Frontal cortex (tissue), 4 donors: ENCODE measurements around the gene C13orf46. TPM values are rescaled to one million over a fixed set of nuclear protein-coding genes. Genes with fewer than 3 reads are reported as not detected.
"Not testable (repeated sequence)": the region's sequence is repeated elsewhere in the genome, so short reads cannot be mapped to it uniquely, and the experiment has no call there.

ENCODE experiments used
- DNase-seq, 2 donors: peaks; one replicate each; pipeline ENCODE4 v3.0.0; 2012; ENCODE audit warnings: low spot score in 2 of 2
- FAIRE-seq: peaks from 2 replicates; lab custom pipeline; 2012; peaks lifted over from hg19 to GRCh38; lab: Jason Lieb, UNC
- total RNA-seq: library from RNA; depleted of rRNA; stranded (reverse); fragments of >200 nt; gene quantifications from one replicate; pipeline ENCODE4 v1.2.3, GENCODE V29; 2014
- donor health status: control.
- donor health status: control.
- donor health status: control.

C13orf46 gene
- total RNA-seq, 1 donor from 2014 or later = under 0.01 TPM

- FAIRE-seq (no peak), DNase-seq (no peak)
Measured at GRCh38 chr13:113996081-113996911, 22.4 kb upstream of the C13orf46 start.

DNA sequence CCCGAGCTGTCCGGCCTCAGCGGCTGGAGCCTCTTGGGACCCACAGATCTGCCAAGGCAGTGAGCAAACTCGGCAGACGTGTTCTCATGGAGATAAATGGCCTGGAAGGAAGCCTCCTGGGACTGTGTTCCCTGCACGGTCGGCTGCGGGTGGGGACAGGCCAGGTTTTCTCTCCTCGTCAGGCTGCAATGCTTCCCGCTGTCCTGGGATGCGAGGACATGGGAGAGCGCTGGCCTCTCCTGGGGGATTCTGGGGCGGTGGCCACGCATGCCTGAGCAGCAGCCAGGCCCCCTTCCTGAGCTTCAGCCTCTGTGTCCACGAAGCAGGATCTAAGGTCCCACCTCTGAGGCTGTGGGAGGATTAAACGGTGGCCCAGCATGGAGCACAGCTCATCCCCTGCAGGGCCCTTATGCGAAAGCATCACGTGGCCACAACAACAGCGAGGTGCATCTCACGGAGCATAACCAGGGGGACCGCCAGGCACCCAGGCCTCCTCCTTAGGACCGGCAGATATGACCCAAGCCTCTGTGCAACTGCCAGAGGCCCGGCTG, 21.2 kb upstream of the C13orf46 start:
- no peak for FAIRE-seq
- DNase-seq = no peak

GRCh38 chr13:113992276-113993005, 18.6 kb upstream of the C13orf46 start:
- FAIRE-seq = no peak
- no peak for DNase-seq

DNA sequence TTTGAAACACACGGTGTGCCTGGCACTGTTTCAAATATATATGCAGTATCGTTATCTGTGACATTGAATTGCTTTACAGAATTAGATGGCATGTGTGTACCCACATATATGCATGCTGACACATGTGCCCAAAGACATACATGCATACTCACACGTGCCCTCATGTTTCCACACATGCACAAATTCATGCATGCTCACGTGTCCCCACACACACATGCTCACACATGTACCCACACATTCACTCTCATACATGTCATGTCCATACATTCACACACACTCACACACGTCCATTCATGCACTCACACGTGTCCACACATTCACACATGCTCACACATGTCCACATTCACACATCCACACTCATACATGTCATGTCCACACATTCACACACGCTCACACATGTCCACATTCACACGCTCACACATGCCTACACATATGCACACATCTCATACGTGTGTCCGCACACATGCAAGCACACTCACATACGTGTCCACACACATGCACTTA, 17.9 kb upstream of the C13orf46 start:
- FAIRE-seq = no peak
- no peak for DNase-seq

GRCh38 chr13:113991191-113991669, 17.4 kb upstream of the C13orf46 start:
- FAIRE-seq = no peak
- DNase-seq = peak in 1 of 2 donors; percentile 49

DNA sequence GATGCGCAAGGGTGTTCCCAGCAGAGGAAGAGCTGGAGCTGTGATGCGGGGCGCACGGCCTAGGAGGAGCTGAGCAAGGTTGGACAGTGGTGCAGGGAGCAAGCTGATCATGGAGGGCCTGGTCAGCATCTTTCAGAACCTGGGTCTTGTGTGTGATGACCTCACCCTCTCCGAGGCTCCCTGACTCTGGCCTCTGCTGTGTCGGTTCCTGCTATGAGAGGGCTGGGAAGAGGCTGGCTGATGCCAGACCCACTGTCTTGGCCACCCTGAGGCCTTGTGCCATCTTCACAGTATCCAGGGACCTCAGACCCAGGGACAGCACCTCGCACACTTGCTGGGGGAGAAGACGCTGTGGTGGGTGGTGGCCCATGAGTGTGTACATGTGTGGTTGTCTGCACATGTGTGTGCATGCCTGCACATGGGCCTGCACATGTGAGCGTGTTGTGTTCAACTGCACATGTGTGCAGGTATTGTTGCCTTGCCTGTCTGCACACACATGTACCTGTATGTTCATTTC, 16.5 kb upstream of the C13orf46 start:
- FAIRE-seq (no peak), DNase-seq (no peak)

- FAIRE-seq (no peak), DNase-seq (no peak)
Measured at GRCh38 chr13:113989585-113990300, 15.9 kb upstream of the C13orf46 start.

GRCh38 chr13:113988859-113989258, 15.0 kb upstream of the C13orf46 start:
- DNase-seq, FAIRE-seq: not testable (repeated sequence)

- DNase-seq = no peak
- no peak for FAIRE-seq
Measured at GRCh38 chr13:113982296-113982661, 8.4 kb upstream of the C13orf46 start.

DNA sequence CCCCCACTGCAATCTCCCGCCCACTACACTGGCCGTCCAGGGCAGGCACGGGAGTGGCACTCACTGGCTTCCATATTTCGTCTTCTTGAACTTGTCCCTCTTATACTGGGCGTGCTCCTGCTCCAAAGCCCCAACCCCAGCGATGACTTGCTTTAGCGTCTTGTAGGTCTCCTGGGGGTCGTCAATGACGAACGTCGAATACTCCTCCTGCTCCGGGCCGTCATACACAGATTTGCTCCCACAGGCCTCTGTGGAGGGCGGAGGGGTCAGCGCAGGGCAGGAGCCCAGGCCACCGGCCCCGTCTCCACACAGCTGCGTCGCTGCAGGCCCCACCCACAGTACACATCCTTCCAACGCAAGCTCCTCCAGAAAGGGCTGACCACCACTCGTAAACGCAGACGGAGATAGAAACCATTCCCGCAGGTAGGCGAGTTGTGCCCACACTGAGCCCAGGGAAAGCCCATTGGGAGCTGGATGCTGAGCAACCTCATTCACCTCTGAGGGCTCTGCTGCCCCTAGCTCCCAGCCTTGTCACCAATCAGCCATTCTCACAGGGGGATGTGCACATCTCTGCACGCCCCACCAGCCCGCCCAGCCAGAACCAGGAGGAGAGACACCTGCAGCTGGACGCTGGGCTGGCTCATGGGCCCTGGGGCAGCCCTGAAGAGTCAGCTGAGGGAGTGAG, 7.9 kb upstream of the C13orf46 start:
- no peak for DNase-seq

DNA sequence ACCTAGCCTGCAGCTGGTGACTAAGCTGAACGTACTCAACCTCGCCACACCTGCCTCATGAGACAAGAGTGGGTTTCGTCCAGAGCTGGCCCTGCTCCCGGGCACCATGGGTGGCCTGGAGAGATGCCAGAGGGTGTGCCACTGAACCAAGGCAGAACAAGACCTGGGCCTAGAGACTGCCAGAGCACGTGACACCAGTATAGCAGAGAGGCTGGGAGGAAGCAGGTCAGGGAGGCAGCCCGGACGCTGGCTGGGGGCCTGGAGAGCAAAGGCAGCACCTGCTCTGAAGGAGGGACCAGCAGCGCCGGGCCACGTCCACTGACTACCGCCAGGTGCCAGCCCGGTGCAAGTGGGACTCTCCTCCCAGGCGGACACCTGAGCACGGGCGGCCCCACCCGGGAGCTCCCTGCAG, 7.3 kb upstream of the C13orf46 start:
- no peak for FAIRE-seq
- no peak for DNase-seq

More for the DNA sequence above, 7.9 kb upstream of the C13orf46 start:
- no peak for FAIRE-seq

GRCh38 chr13:113980489-113981064, 6.7 kb upstream of the C13orf46 start:
- no peak for DNase-seq
- no peak for FAIRE-seq

GRCh38 chr13:113979791-113980471, 6.1 kb upstream of the C13orf46 start:
- no peak for FAIRE-seq
- no peak for DNase-seq

GRCh38 chr13:113978741-113979481, 5.0 kb upstream of the C13orf46 start:
- FAIRE-seq (no peak), DNase-seq (no peak)

DNA sequence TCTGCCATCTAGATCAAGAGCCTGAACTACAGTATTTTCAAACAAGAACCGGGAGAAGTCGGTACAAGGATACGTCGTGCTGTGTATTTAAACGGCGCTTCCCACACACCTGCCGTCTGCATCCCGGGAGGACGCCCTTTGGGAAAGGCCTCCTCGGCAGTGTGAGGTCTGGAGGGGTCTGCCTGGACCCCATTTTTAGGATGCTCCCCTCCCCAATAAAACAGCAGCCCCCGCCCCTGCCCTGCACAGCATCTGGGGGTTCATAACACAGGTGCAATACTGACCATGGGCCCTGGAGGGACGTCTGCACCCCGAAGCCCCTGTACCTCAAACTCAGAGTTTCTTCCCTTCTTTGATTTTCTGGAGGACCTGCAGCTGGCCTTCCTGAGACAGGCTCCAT, 4.1 kb upstream of the C13orf46 start:
- no peak for DNase-seq

GRCh38 chr13:113976711-113977684, 3.1 kb upstream of the C13orf46 start:
- no peak for FAIRE-seq
- no peak for DNase-seq

More for the DNA sequence above, 4.1 kb upstream of the C13orf46 start:
- FAIRE-seq = no peak
